GM19324 (cell line): ENCODE results near the gene HIRA.
"Not testable (repeated sequence)": the region's sequence is repeated elsewhere in the genome, so short reads cannot be mapped to it uniquely, and the experiment has no call there.

Source experiments
- ATAC-seq: cut with Tn5 transposase; IDR thresholded peaks from one replicate; pipeline ENCODE4 v1.9.1; 2021; ENCODE audit warnings: mild to moderate bottlenecking, moderate library complexity; ENCODE audit not compliant: unreplicated experiment, low FRiP score

HIRA gene

GRCh38 chr22:19337137-19337536 lies 94.4 kb downstream of the HIRA start:
- no peak for ATAC-seq

- no peak for ATAC-seq
Measured at GRCh38 chr22:19336133-19337075, 95.1 kb downstream of the HIRA start.

GRCh38 chr22:19331975-19332374 lies 99.6 kb downstream of the HIRA start:
- ATAC-seq, result no peak

- ATAC-seq, result no peak
Measured at GRCh38 chr22:19331474-19331873, 100.1 kb downstream of the HIRA start.

GRCh38 chr22:19330865-19331418 lies 100.6 kb downstream of the HIRA start:
- no peak for ATAC-seq

GRCh38 chr22:19330205-19330604 lies 101.3 kb downstream of the HIRA start:
- not testable (repeated sequence) for ATAC-seq

- no peak for ATAC-seq
Measured at GRCh38 chr22:19329454-19329853, 102.1 kb downstream of the HIRA start.

GRCh38 chr22:19325296-19325948 lies 106.1 kb downstream of the HIRA start:
- no peak for ATAC-seq

GRCh38 chr22:19323420-19323819 lies 108.1 kb downstream of the HIRA start:
- ATAC-seq, result not testable (repeated sequence)

GRCh38 chr22:19321757-19322156 lies 109.8 kb downstream of the HIRA start:
- no peak for ATAC-seq

- not testable (repeated sequence) for ATAC-seq
Measured at GRCh38 chr22:19320136-19320535, 111.4 kb downstream of the HIRA start.

GRCh38 chr22:19319281-19319680 lies 112.3 kb downstream of the HIRA start:
- ATAC-seq, result no peak

- ATAC-seq, result no peak
Measured at GRCh38 chr22:19317865-19318264, 113.7 kb downstream of the HIRA start.

- no peak for ATAC-seq
Measured at GRCh38 chr22:19307872-19308271, 123.7 kb downstream of the HIRA start.

GRCh38 chr22:19306535-19306934 lies 125.0 kb downstream of the HIRA start:
- not testable (repeated sequence) for ATAC-seq

GRCh38 chr22:19304547-19304946 lies 127.0 kb downstream of the HIRA start:
- no peak for ATAC-seq

- ATAC-seq, result no peak
Measured at GRCh38 chr22:19303785-19304184, 127.7 kb downstream of the HIRA start.

GRCh38 chr22:19295733-19296132 lies 135.8 kb downstream of the HIRA start:
- no peak for ATAC-seq

GRCh38 chr22:19292458-19293230 lies 138.9 kb downstream of the HIRA start:
- no peak for ATAC-seq

GRCh38 chr22:19291580-19292457 lies 139.7 kb downstream of the HIRA start, which contains the start of gene CLTCL1:
Gene CLTCL1 (minus strand): TSS chr22:19291719. CDS start chr22:19291641, 78 bp downstream.
- ATAC-seq, result peak; percentile 68
